HepG2 (cell line): ENCODE results near the gene HOXA4. TPM values are rescaled to one million over a fixed set of nuclear protein-coding genes. Genes with fewer than 3 reads are reported as not detected.

ENCODE experiments used
- HNRNPLL ChIP-seq: fragments of 200-400 bp; formaldehyde crosslinking; IDR thresholded peaks from 2 replicates; pipeline ENCODE4 v1.6.1; 2017; ENCODE audit warnings: mild to moderate bottlenecking, low read depth, low read length; ENCODE audit not compliant: poor library complexity, severe bottlenecking
- POLR2AphosphoS5 ChIP-seq: IDR thresholded peaks from 2 replicates; pipeline ENCODE4 v1.6.1; 2012; ENCODE audit warnings: low read depth, low read length
- ZNF101 ChIP-seq: sonication (generic); formaldehyde crosslinking; IDR thresholded peaks from 2 replicates; pipeline ENCODE4 v1.4.0; 2020; ENCODE audit warnings: mild to moderate bottlenecking, low read depth, missing genetic modification reagents, borderline replicate concordance
- ZNF30 ChIP-seq: sonication (generic); formaldehyde crosslinking; IDR thresholded peaks from 2 replicates; pipeline ENCODE4 v1.5.0; 2020; ENCODE audit warnings: mild to moderate bottlenecking, missing genetic modification reagents
- ZNF644 ChIP-seq: IDR thresholded peaks from 2 replicates; pipeline ENCODE4 v1.6.1; 2016; ENCODE audit warnings: low read depth
- ZSCAN29 ChIP-seq: sonication (generic); formaldehyde crosslinking; conservative IDR thresholded peaks from 2 replicates; pipeline ENCODE4 v1.4.0; 2020; ENCODE audit warnings: mild to moderate bottlenecking, missing genetic modification reagents
- polyA plus RNA-seq, 8 experiments: library from polyadenylated mRNA; depleted of rRNA in 3 of 8; stranded (reverse) in 7 of 8; unstranded in 1 of 8; fragments of >200 nt; fragmentation: Illumina TruSeq in 4 of 8; extraction: Trizol in 4 of 8; gene quantifications; 2 replicates each; pipeline versions ENCODE4 v1.2.1 to v1.2.3, GENCODE V29; 2011 to 2016; ENCODE audit warnings: low read depth in 4 of 8, missing spikeins in 1 of 8, mixed read lengths in 1 of 8; ENCODE audit not compliant: insufficient read depth in 1 of 8
- total RNA-seq, 5 experiments: library from RNA; depleted of rRNA; stranded (reverse); fragments of >200 nt; fragmentation: Illumina TruSeq; extraction: Trizol; gene quantifications; 2 replicates each; pipeline ENCODE4 v1.2.3, GENCODE V29; 2016; ENCODE audit warnings: low read depth in 1 of 5
- TF ChIP-seq, protein P1 (sequence below): IDR thresholded peaks from 2 replicates; pipeline ENCODE4 v1.4.0; 2020; ENCODE audit warnings: mild to moderate bottlenecking, missing genetic modification reagents
- TF ChIP-seq, protein P2 (sequence below): sonication (generic); formaldehyde crosslinking; IDR thresholded peaks from 2 replicates; pipeline ENCODE4 v1.4.0; 2020; ENCODE audit warnings: mild to moderate bottlenecking, missing genetic modification reagents
- TF ChIP-seq, protein P3 (sequence below): sonication (generic); formaldehyde crosslinking; IDR thresholded peaks from one replicate; pipeline ENCODE4 v1.5.1; 2020; ENCODE audit warnings: mild to moderate bottlenecking, missing genetic modification reagents; ENCODE audit errors: not compliant biosample characterization

Gene HOXA4
- total and polyA plus RNA-seq, 2 of the 13 experiments (the other 11 are each of a cell fraction or from before 2014, with no cell fraction given), result 2.4 to 5.4 TPM

DNA sequence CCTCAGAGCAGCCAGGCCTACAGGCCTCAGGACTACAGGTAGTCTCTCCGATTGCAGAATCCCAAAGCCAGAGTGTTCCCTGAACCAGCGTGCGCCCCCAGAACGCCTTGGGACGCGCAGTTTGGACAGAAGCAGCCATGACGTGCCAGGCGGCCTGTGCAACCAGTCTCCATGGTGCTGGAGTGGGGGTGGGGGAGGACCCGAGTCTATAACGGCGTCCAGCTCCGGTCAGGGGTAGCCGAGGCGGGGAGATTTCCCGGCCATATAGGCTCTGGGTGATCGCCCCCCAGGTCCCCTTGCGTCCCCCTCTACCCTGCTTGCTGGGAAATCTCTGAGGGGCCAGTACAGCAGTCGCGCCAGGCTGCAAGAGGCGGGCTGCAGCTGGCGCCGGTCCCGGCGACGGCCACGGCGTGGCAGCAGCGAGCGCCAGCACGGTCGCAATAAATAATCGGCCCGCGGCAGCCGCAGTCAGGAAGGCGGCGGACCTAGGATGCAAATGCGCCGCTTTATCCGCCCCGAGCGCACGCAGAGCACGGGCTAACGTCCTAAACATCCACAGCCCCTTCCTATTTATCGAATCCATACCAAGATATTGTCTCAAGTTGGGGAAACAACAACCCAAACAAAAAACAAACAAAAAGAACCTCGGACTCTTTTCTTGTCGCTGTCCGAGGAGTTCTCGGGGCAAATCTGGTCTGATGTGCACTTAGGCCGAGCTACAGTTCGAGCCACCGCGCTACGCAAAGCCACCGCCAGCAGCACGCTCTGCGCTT is 20.2 kb upstream of the HOXA4 start (continued):
- TF ChIP-seq, protein P1, sequence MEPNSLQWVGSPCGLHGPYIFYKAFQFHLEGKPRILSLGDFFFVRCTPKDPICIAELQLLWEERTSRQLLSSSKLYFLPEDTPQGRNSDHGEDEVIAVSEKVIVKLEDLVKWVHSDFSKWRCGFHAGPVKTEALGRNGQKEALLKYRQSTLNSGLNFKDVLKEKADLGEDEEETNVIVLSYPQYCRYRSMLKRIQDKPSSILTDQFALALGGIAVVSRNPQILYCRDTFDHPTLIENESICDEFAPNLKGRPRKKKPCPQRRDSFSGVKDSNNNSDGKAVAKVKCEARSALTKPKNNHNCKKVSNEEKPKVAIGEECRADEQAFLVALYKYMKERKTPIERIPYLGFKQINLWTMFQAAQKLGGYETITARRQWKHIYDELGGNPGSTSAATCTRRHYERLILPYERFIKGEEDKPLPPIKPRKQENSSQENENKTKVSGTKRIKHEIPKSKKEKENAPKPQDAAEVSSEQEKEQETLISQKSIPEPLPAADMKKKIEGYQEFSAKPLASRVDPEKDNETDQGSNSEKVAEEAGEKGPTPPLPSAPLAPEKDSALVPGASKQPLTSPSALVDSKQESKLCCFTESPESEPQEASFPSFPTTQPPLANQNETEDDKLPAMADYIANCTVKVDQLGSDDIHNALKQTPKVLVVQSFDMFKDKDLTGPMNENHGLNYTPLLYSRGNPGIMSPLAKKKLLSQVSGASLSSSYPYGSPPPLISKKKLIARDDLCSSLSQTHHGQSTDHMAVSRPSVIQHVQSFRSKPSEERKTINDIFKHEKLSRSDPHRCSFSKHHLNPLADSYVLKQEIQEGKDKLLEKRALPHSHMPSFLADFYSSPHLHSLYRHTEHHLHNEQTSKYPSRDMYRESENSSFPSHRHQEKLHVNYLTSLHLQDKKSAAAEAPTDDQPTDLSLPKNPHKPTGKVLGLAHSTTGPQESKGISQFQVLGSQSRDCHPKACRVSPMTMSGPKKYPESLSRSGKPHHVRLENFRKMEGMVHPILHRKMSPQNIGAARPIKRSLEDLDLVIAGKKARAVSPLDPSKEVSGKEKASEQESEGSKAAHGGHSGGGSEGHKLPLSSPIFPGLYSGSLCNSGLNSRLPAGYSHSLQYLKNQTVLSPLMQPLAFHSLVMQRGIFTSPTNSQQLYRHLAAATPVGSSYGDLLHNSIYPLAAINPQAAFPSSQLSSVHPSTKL (CRISPR knock-in tag), result peak; percentile 44; the same call in 1 of the 2 replicates
- TF ChIP-seq ZSCAN29 (CRISPR knock-in tag) (0 out of 2 replicates have a peak, but pooled peaks have one; percentile 52), ZNF30 (CRISPR knock-in tag) (peak; percentile 62; the same call in 1 of the 2 replicates), POLR2AphosphoS5 (0 out of 2 replicates have a peak, but pooled peaks have one; percentile 16), HNRNPLL (peak; percentile 91), ZNF101 (CRISPR knock-in tag) (no peak), ZNF644 (CRISPR knock-in tag) (no peak)
- TF ChIP-seq, protein P2, sequence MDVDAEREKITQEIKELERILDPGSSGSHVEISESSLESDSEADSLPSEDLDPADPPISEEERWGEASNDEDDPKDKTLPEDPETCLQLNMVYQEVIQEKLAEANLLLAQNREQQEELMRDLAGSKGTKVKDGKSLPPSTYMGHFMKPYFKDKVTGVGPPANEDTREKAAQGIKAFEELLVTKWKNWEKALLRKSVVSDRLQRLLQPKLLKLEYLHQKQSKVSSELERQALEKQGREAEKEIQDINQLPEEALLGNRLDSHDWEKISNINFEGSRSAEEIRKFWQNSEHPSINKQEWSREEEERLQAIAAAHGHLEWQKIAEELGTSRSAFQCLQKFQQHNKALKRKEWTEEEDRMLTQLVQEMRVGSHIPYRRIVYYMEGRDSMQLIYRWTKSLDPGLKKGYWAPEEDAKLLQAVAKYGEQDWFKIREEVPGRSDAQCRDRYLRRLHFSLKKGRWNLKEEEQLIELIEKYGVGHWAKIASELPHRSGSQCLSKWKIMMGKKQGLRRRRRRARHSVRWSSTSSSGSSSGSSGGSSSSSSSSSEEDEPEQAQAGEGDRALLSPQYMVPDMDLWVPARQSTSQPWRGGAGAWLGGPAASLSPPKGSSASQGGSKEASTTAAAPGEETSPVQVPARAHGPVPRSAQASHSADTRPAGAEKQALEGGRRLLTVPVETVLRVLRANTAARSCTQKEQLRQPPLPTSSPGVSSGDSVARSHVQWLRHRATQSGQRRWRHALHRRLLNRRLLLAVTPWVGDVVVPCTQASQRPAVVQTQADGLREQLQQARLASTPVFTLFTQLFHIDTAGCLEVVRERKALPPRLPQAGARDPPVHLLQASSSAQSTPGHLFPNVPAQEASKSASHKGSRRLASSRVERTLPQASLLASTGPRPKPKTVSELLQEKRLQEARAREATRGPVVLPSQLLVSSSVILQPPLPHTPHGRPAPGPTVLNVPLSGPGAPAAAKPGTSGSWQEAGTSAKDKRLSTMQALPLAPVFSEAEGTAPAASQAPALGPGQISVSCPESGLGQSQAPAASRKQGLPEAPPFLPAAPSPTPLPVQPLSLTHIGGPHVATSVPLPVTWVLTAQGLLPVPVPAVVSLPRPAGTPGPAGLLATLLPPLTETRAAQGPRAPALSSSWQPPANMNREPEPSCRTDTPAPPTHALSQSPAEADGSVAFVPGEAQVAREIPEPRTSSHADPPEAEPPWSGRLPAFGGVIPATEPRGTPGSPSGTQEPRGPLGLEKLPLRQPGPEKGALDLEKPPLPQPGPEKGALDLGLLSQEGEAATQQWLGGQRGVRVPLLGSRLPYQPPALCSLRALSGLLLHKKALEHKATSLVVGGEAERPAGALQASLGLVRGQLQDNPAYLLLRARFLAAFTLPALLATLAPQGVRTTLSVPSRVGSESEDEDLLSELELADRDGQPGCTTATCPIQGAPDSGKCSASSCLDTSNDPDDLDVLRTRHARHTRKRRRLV, result 0 out of 2 replicates have a peak, but pooled peaks have one; percentile 29
- TF ChIP-seq, protein P3, sequence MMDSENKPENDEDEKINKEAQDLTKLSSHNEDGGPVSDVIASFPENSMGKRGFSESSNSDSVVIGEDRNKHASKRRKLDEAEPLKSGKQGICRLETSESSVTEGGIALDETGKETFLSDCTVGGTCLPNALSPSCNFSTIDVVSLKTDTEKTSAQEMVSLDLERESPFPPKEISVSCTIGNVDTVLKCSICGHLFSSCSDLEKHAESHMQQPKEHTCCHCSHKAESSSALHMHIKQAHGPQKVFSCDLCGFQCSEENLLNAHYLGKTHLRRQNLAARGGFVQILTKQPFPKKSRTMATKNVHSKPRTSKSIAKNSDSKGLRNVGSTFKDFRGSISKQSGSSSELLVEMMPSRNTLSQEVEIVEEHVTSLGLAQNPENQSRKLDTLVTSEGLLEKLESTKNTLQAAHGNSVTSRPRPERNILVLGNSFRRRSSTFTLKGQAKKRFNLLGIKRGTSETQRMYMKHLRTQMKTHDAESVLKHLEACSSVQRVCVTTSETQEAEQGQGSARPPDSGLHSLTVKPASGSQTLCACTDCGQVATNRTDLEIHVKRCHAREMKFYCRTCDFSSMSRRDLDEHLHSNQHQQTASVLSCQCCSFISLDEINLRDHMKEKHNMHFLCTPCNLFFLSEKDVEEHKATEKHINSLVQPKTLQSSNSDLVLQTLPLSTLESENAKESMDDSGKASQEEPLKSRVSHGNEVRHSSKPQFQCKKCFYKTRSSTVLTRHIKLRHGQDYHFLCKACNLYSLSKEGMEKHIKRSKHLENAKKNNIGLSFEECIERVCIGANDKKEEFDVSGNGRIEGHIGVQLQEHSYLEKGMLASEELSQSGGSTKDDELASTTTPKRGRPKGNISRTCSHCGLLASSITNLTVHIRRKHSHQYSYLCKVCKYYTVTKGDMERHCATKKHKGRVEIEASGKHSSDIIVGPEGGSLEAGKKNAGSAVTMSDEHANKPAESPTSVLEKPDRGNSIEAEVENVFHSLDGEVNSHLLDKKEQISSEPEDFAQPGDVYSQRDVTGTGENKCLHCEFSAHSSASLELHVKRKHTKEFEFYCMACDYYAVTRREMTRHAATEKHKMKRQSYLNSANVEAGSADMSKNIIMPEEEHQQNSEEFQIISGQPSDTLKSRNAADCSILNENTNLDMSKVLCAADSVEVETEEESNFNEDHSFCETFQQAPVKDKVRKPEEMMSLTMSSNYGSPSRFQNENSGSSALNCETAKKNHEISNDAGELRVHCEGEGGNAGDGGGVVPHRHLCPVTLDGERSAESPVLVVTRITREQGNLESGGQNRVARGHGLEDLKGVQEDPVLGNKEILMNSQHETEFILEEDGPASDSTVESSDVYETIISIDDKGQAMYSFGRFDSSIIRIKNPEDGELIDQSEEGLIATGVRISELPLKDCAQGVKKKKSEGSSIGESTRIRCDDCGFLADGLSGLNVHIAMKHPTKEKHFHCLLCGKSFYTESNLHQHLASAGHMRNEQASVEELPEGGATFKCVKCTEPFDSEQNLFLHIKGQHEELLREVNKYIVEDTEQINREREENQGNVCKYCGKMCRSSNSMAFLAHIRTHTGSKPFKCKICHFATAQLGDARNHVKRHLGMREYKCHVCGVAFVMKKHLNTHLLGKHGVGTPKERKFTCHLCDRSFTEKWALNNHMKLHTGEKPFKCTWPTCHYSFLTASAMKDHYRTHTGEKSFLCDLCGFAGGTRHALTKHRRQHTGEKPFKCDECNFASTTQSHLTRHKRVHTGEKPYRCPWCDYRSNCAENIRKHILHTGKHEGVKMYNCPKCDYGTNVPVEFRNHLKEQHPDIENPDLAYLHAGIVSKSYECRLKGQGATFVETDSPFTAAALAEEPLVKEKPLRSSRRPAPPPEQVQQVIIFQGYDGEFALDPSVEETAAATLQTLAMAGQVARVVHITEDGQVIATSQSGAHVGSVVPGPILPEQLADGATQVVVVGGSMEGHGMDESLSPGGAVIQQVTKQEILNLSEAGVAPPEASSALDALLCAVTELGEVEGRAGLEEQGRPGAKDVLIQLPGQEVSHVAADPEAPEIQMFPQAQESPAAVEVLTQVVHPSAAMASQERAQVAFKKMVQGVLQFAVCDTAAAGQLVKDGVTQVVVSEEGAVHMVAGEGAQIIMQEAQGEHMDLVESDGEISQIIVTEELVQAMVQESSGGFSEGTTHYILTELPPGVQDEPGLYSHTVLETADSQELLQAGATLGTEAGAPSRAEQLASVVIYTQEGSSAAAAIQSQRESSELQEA (CRISPR knock-in tag), result peak; percentile 73
